ENCODE results near the gene SAMM50.

- TF ChIP-seq POLR2A (IDR thresholded peaks at IDR 0.05) (no peak), CTCF (IDR thresholded peaks at IDR 0.05) (no peak), POLR2AphosphoS5 (IDR thresholded peaks at IDR 0.05; ENCODE audit: insufficient read depth in 1 of 2, low read depth in 1 of 2) (no peak)
Measured at GRCh38 chr22:43994416-43994815, 39.2 kb downstream of the SAMM50 start.
